Immature natural killer cell (primary cell): Measurements from ENCODE around the gene TMEM139. TPM values are rescaled to one million over a fixed set of nuclear protein-coding genes. Genes with fewer than 3 reads are reported as not detected.
A peak's percentile ranks its signal among the peaks of the same experiment; 100 is the strongest.

Source experiments
- DNase-seq, 3 donors: peaks; one replicate each; pipeline ENCODE4 v3.0.0; 2022; ENCODE audit warnings: mixed read lengths in 1 of 3
- H3K27ac Mint-ChIP-seq, 6 donors: one replicate each; pipeline ENCODE4 v1.8.0; 2020; ENCODE audit warnings: mixed read lengths in 6 of 6, mild to moderate bottlenecking in 5 of 6, inconsistent platforms in 4 of 6, moderate library complexity in 3 of 6
- H3K27me3 Mint-ChIP-seq, 3 donors: one replicate each; pipeline ENCODE4 v1.8.0; 2020 to 2021; ENCODE audit warnings: low read depth in 3 of 3, mild to moderate bottlenecking in 3 of 3, mixed read lengths in 3 of 3, moderate library complexity in 3 of 3, inconsistent platforms in 1 of 3
- H3K36me3 Mint-ChIP-seq, 3 donors: one replicate each; pipeline ENCODE4 v1.8.0; 2020; ENCODE audit warnings: mixed read lengths in 3 of 3, inconsistent platforms in 2 of 3, mild to moderate bottlenecking in 2 of 3
- H3K4me1 Mint-ChIP-seq, 2 donors: one replicate each; pipeline ENCODE4 v1.8.0; 2020; ENCODE audit warnings: inconsistent platforms in 2 of 2, mild to moderate bottlenecking in 2 of 2, mixed read lengths in 2 of 2, moderate library complexity in 1 of 2
- H3K4me3 Mint-ChIP-seq, 5 donors: one replicate each; pipeline ENCODE4 v1.8.0; 2020; ENCODE audit warnings: mild to moderate bottlenecking in 5 of 5, mixed read lengths in 5 of 5, inconsistent platforms in 3 of 5, moderate library complexity in 3 of 5
- H3K9me3 Mint-ChIP-seq, 6 donors: one replicate each; pipeline ENCODE4 v1.8.0; 2020; ENCODE audit warnings: mild to moderate bottlenecking in 6 of 6, mixed read lengths in 6 of 6, inconsistent platforms in 4 of 6, moderate library complexity in 3 of 6
- polyA plus RNA-seq, 3 donors: library from polyadenylated mRNA; unstranded; fragments of 300-500 nt; fragmentation: Illumina TruSeq; gene quantifications; one replicate each; pipeline ENCODE4 v1.2.3, GENCODE V29; 2021

Gene TMEM139
- not detected for polyA plus RNA-seq

DNA sequence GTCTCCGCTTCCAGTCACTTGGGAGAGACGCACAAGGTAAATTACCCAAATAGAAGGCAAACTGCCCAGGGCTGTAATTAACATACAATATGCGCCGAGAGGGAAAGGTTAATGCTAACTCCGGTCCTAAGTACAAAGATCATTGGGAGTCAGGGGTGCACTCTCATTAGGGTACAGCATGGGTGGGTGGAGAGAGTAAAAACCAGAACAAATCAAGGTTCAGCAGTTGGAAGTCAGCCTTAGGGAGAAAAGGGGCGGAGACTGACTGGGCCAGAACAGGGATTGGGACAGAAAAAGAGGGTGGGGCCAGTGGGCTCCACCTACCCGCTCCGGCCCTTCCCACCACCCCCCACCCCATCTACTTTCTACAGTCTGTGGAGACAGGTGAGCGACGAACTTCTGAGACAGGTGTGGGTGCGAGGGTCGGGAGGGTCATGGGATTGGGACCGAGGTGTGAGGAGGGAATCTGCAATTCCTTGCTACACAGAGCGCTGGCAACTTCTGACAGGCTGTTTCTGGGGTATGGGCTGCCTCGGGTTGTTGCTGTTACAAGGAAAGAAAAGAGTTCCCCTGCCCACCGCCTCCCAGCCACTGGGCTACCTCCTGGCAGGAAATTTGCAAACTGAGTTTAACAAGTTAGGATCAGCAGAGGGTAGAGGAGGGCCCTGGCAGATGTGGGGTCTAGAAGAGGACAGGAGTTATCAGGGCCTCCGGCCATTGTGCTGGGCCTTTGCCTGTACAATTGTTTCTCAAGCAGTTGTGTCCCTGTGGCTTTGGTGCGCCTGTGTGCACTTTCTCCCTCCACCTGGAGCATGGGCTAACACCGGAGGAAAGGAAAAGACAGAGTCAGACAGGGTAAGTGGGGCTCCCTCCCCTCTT lies at the start of gene TMEM139:
Gene TMEM139 (plus strand): TSS at position 368 of the 879 bp plus-strand sequence. CDS start 1,000 bp downstream, outside the sequence.
- H3K9me3 Mint-ChIP-seq: no peaks in the 10 kb centered on the region

DNA sequence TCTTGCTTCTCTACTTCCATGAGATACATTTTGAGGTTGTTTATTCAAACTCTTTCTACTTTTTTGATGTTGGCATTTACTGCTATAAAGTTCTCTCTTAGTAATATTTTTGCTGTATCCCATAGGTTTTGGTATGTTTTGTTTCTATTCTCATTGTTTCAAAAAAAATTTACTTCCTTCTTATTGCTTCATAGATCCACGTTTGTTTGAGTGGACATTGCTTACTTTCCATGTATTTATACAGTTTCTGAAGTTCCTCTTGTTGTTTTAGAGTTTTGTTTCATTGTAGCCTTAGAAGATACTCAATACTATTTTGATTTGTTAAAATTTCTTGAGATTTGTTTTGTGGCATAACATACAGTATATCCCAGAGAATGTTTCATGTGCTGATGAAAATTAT lies 49.2 kb upstream of the TMEM139 start:
- Mint-ChIP-seq H3K9me3 (peaks cover 2 to 22% (median 11%) of the 10 kb centered on the region in 6 donors), H3K4me1 (peaks cover under 1% of the 10 kb centered on the region in 2 donors), H3K27me3 (peaks cover 4 to 23% (median 12%) of the 10 kb centered on the region in 3 donors), H3K36me3 (peaks cover 6 to 13% (median 9%) of the 10 kb centered on the region in 3 donors), H3K27ac (no peak overlapping the region), H3K4me3 (no peak overlapping the region)
- no peak for DNase-seq

More for the DNA sequence above, at the start of gene TMEM139:
- DNase-seq: no peak
- Mint-ChIP-seq H3K27ac (no peak within 1 kb of the TSS), H3K4me1 (peaks cover 24 to 29% of the 10 kb centered on the region in 2 donors), H3K36me3 (no peaks in the 10 kb centered on the region), H3K4me3 (peak within 1 kb of the TSS in 1 of 5 donors; percentile 42), H3K27me3 (peaks cover 4 to 9% (median 5%) of the 10 kb centered on the region in 3 donors)

DNA sequence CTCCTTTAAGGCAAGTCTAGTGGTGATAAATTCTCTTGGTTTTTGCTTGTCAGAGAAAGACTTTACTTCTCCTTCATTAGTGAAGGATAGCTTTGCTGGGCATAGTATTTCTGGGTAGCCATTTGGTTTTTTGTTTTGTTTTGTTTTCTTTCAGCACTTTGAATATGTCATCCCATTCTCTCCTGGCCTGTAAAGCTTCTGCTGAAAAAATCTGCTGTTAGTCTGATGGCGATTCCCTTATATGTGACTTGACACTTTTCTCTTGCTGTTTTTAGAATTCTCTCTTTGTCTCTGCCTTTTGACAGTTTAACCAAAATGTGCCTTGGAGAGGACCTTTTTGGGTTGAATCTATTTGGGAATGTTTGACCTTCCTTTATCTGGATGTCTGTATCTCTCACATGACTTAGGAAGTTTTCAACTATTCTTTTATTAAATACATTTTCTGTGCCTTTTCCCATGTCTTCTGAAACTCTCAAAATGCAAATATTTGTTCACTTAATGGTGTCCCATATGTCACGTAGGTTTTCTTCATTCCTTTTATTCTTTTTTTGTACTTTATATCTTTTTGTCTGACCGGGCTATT lies 48.3 kb upstream of the TMEM139 start:
- H3K4me3 Mint-ChIP-seq: no peak overlapping the region
- H3K9me3 Mint-ChIP-seq: peaks cover 2 to 22% (median 11%) of the 10 kb centered on the region in 6 donors
- peak overlapping the region in 1 of 6 donors; percentile 3 for H3K27ac Mint-ChIP-seq
- peaks cover 6 to 13% (median 9%) of the 10 kb centered on the region in 3 donors for H3K36me3 Mint-ChIP-seq
- H3K27me3 Mint-ChIP-seq: peaks cover 4 to 27% (median 14%) of the 10 kb centered on the region in 3 donors
- DNase-seq: no peak
- H3K4me1 Mint-ChIP-seq: peaks cover 4% of the 10 kb centered on the region in 2 donors

DNA sequence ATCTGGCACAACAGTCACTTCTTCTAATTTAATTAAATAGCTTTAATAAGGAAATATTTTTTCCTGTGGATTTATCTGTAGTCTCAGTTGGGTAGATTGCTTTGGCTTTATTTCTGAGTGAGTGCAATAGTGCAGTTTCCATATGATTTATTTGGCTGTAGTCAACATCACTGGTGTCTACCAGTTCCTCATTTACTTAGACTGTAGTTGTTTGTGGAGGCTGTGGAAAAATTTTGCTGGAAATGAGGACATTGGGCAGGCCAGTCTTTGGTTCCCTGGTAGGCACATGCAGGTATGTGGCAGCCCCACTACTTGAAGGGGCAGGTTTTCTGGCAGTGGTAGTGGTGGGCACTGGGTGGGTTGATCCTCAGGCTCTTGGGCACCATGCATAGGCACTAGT lies 47.4 kb upstream of the TMEM139 start:
- peaks cover 2 to 22% (median 11%) of the 10 kb centered on the region in 6 donors for H3K9me3 Mint-ChIP-seq
- H3K27ac Mint-ChIP-seq: no peak overlapping the region
- H3K36me3 Mint-ChIP-seq: peaks cover 6 to 13% (median 9%) of the 10 kb centered on the region in 3 donors
- H3K27me3 Mint-ChIP-seq: peaks cover 4 to 29% (median 15%) of the 10 kb centered on the region in 3 donors
- no peak for DNase-seq
- no peak overlapping the region for H3K4me3 Mint-ChIP-seq
- peaks cover 4% of the 10 kb centered on the region in 2 donors for H3K4me1 Mint-ChIP-seq

DNA sequence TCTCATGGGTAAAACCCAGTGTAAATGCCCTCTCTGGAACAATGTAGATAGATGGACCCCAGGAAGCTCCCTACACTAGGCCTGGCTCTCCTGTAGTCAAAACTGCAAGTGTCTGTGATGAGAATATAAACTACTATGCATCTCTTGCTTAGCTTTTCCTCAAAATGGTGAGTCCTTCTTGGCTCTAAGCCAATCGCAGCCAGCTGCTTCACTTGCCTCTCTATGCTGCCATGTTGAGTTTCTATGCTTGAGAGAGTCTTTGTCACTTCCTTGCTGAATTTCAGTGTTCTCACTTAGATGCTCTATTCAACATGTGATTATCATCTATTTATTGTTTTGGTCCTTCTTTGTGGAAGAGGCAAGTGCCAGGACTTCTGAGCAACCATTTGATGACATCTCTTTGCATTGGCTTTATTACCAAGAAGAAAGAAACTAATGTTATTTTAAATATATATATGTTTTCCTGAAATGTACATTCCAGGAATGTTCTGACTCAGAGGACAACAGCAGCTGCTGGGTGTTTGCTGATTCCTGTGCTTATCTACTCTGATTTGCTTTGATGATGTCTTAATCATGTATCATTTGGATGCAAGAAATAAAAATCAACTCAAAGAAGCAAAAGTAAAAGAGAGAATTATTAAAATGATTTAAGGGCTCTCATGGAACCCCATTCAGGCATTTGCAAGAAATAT lies 46.3 kb upstream of the TMEM139 start:
- Mint-ChIP-seq H3K4me1 (peaks cover 4% of the 10 kb centered on the region in 2 donors), H3K9me3 (peaks cover 2 to 22% (median 11%) of the 10 kb centered on the region in 6 donors), H3K36me3 (peaks cover 6 to 13% (median 9%) of the 10 kb centered on the region in 3 donors), H3K4me3 (no peak overlapping the region), H3K27ac (no peak overlapping the region), H3K27me3 (peaks cover 4 to 29% (median 16%) of the 10 kb centered on the region in 3 donors)
- DNase-seq: no peak

DNA sequence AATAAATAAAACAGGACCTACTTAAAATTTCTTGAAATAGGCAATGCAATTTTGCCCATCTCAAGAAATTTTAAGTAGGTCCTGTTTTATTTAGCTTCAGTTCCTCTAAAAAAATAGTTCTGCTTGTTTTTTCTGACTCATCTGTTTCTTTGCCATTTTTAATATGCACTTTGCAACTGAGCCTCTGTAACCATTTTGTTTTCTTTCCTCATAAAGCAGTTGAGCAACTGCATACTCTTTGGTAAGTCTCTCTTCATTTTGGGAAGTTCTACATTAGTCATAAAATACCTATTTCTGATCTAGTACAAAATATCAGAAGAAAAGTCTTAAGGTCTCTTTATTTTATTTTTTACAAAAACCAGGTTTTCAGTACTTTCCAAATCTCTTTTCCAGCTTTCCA lies 44.9 kb upstream of the TMEM139 start:
- Mint-ChIP-seq H3K27me3 (peaks cover 4 to 29% (median 14%) of the 10 kb centered on the region in 3 donors), H3K4me1 (peaks cover 4% of the 10 kb centered on the region in 2 donors), H3K36me3 (peaks cover 6 to 13% (median 9%) of the 10 kb centered on the region in 3 donors), H3K4me3 (no peak overlapping the region), H3K9me3 (peaks cover 2 to 22% (median 11%) of the 10 kb centered on the region in 6 donors), H3K27ac (no peak overlapping the region)
- no peak for DNase-seq

DNA sequence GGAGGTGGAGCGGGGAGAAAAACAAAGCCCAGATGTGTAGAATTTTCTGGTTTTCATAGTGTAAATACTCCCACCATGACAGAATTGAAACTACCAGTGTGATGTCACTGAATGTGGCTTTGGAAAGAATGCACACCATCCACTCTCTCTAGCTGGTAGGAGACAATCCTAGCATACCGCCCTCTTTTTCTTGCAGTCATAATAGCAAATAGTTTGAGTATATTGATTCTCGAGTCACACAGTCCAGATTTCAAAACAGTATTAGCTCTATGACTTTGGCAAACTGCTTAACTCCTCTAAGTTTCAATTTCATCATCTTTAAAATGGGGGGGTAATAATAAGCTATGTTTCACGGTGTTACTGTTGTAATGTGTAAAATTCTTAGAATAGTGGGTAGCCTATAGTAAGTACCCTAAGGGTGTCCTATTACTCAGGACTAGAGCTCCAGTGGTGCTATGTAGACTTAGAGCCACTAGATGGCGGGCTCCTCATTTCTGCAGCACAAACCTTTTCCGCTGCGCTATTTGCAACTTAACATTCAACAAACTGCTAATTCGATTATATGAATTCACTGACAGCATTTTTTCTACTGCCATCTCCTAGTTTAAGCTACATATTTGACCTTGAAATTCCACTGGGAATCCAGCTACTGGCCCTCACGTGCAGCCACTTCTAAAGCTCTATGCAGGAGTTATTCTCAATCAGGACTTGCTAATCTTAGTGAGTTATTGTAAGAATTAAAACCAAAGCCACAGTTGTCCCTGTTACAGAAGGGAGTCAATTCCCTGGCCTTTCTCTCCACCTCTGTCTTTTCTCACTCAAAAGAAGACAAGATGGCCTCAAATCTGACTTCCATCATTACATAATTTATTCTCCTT lies 44.2 kb upstream of the TMEM139 start:
- no peak overlapping the region for H3K27ac Mint-ChIP-seq
- DNase-seq: peak; percentile 57 to 69 (median 63)
- H3K9me3 Mint-ChIP-seq: peaks cover 2 to 20% (median 11%) of the 10 kb centered on the region in 6 donors
- H3K4me1 Mint-ChIP-seq: peaks cover 4% of the 10 kb centered on the region in 2 donors
- H3K4me3 Mint-ChIP-seq: no peak overlapping the region
- H3K36me3 Mint-ChIP-seq: peaks cover 6 to 13% (median 9%) of the 10 kb centered on the region in 3 donors
- H3K27me3 Mint-ChIP-seq: peaks cover 4 to 23% (median 13%) of the 10 kb centered on the region in 3 donors

DNA sequence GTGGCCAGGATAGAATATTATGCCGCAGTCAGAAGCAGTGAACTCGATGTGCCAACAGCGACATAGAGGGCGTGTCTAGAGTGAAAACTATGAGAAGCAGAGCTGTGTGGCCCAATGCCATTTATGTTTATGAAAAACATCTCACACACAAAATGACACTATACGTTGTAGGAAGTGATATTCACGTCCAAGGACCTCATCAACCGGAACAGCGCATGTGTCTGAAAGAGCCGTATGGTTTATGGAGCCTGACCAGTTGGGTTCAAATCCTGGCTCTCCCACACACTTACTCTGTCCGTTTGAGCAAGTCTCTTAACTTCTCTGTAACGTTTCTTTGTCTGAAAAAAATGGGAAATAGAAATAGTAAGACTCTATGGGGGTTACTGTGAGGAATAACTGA lies 42.5 kb upstream of the TMEM139 start:
- Mint-ChIP-seq H3K36me3 (peaks cover 0 to under 1% (median 0%) of the 10 kb centered on the region in 3 donors), H3K9me3 (peaks cover 0 to 3% (median 0%) of the 10 kb centered on the region in 6 donors), H3K27me3 (peaks cover 1 to 15% (median 9%) of the 10 kb centered on the region in 3 donors), H3K4me3 (no peak overlapping the region), H3K4me1 (peaks cover 4 to 7% of the 10 kb centered on the region in 2 donors), H3K27ac (no peak overlapping the region)
- DNase-seq: no peak

DNA sequence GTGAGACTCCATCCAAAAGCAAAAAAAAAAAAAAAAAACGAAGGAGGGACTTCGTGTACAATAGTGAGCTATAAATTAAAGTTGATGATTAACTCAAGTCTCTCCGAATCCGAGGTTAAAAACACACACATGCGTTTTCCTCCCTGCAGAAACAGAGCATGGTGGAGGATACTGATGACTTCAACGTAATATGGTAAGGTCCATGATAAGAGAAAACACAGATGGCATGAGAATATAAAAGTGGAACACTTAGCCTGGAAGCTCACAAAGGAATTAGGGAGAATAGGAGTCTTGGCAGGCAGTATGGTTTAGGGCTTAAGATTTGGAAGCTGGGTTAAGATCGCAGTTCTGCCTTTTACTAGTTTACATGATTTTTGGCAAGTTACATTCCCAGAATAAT lies 41.6 kb upstream of the TMEM139 start:
- H3K27me3 Mint-ChIP-seq: peaks cover 1 to 12% (median 8%) of the 10 kb centered on the region in 3 donors
- no peak overlapping the region for H3K4me3 Mint-ChIP-seq
- no peak for DNase-seq
- peak overlapping the region in 1 of 6 donors; percentile 12 for H3K27ac Mint-ChIP-seq
- peaks cover 4 to 7% of the 10 kb centered on the region in 2 donors for H3K4me1 Mint-ChIP-seq
- no peaks in the 10 kb centered on the region for H3K9me3 Mint-ChIP-seq
- no peaks in the 10 kb centered on the region for H3K36me3 Mint-ChIP-seq

DNA sequence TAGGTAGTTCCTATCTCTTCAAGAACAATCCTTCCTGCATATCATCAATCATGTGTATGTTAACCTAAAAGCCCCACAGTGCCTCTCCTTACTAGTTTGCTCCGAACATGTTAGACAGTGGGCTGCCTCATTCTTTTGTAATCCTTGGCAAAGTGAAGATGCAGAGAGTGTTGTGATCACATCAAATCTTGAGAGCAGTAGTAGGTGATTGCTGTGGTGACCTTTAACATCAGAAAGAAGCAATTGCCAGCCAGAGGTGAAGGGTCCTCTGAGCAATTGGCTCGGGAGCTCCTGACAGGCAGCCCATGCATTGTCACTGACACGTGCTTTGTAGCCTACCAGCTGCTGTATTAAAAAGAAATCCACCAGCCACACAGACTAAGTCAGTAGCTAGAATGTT lies 41.1 kb upstream of the TMEM139 start:
- Mint-ChIP-seq H3K9me3 (no peaks in the 10 kb centered on the region), H3K36me3 (no peaks in the 10 kb centered on the region), H3K4me1 (peaks cover 4 to 7% of the 10 kb centered on the region in 2 donors), H3K27me3 (peaks cover 1 to 12% (median 8%) of the 10 kb centered on the region in 3 donors), H3K27ac (peak overlapping the region in 1 of 6 donors; percentile 12), H3K4me3 (no peak overlapping the region)
- no peak for DNase-seq

DNA sequence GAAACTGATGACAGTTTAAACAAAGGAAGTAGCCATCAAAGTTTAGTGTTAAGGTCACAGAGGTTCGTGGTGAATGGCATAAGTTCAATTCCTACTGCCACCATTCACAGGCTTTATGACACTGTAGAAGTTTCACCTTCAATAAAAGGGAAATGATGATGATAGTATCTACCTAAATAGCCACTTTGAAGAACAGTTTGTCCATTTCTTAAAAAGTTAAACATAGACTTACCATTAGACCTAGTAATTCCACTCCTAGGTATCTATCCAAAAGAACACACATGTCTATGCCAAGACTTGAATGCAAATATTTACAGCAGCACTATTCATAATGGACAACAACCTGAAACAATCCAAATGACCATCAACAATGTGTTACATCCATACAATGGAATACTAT lies 40.4 kb upstream of the TMEM139 start:
- H3K4me1 Mint-ChIP-seq: peaks cover 9 to 10% of the 10 kb centered on the region in 2 donors
- H3K27me3 Mint-ChIP-seq: peaks cover 0 to 12% (median 4%) of the 10 kb centered on the region in 3 donors
- no peak for DNase-seq
- peaks cover 0 to 3% (median 0%) of the 10 kb centered on the region in 6 donors for H3K9me3 Mint-ChIP-seq
- no peak overlapping the region for H3K27ac Mint-ChIP-seq
- no peak overlapping the region for H3K4me3 Mint-ChIP-seq
- peaks cover 0 to 3% (median 0%) of the 10 kb centered on the region in 3 donors for H3K36me3 Mint-ChIP-seq

DNA sequence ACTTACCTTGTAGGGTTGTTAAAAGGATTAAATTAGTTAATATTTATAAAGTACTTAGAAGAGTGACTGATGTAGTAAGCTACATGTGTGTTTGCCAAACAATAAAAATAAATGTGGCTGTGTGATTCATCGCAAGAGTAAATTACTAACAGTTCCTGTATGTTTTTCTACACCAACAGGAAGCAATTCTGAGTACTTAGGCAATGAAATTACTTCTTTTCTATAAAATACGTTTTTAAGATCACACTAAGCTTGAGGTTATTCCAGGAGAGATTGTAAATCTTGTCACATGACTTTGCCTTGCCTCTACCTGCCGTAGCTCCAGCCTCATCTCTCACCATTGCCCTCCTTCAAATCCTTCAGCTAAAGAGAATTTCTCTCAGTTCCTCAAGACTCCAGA lies 39.6 kb upstream of the TMEM139 start:
- Mint-ChIP-seq H3K27me3 (peaks cover 0 to 12% (median 4%) of the 10 kb centered on the region in 3 donors), H3K36me3 (peaks cover 0 to 3% (median 0%) of the 10 kb centered on the region in 3 donors), H3K4me3 (no peak overlapping the region), H3K27ac (no peak overlapping the region), H3K9me3 (peaks cover 0 to 3% (median under 1%) of the 10 kb centered on the region in 6 donors), H3K4me1 (peaks cover 16 to 17% of the 10 kb centered on the region in 2 donors)
- DNase-seq: no peak
